ENCODE data around the gene STPG3. TPM values are rescaled to one million over a fixed set of nuclear protein-coding genes. Genes with fewer than 3 reads are reported as not detected.
"Not testable (repeated sequence)": the region's sequence is repeated elsewhere in the genome, so short reads cannot be mapped to it uniquely, and the experiment has no call there.

The STPG3 gene
- total RNA-seq, 6 donors from 2014 or later = 0.23 TPM; not detected in 5

GRCh38 chr9:137240318-137240840 is 10.7 kb upstream of the STPG3 start:
- 1% methylated on average over 19 to 31 of the region's 58 CpGs for WGBS, 2 donors
- TF ChIP-seq EP300 (IDR thresholded peaks at IDR 0.05) (no peak), POLR2AphosphoS5 (IDR thresholded peaks at IDR 0.05) (peak; percentile 18 to 31), CTCF (IDR thresholded peaks at IDR 0.05) (peak in 3 of 6 experiments; percentile 19 to 34 (median 22)), POLR2A (IDR thresholded peaks at IDR 0.05) (peak in 2 of 4 donors; percentile 27 to 49)
- Histone ChIP-seq H3K9me3 (no peaks in the 10 kb centered on the region), H3K4me3 (peak overlapping the region; percentile 60 to 89 (median 80)), H3K4me1 (peaks cover 38 to 82% (median 49%) of the 10 kb centered on the region in 4 donors), H3K36me3 (peaks cover 9 to 23% (median 18%) of the 10 kb centered on the region in 4 donors), H3K27me3 (no peaks in the 10 kb centered on the region), H3K27ac (peak overlapping the region; percentile 92 to 97 (median 96))
- ATAC-seq (ENCODE audit: low FRiP score in 2 of 2) (peak; percentile 67 to 77), DNase-seq (peak; percentile 81 to 96)

GRCh38 chr9:137240841-137241489 is 10.1 kb upstream of the STPG3 start, which contains the start of gene TUBB4B:
TUBB4B (plus strand) TSS chr9:137241287; CDS start chr9:137241361, 74 bp downstream.
- DNase-seq (peak; percentile 99), ATAC-seq (ENCODE audit: low FRiP score in 2 of 2) (peak; percentile 93 to 96)
- Histone ChIP-seq H3K27me3 (no peaks in the 10 kb centered on the region), H3K4me1 (peaks cover 35 to 76% (median 45%) of the 10 kb centered on the region in 4 donors), H3K36me3 (peaks cover 9 to 23% (median 18%) of the 10 kb centered on the region in 4 donors), H3K4me3 (peak within 1 kb of the TSS; percentile 78 to 95 (median 89)), H3K27ac (peak within 1 kb of the TSS; percentile 95 to 99 (median 96)), H3K9me3 (no peaks in the 10 kb centered on the region)
- 0% methylated on average over 14 to 39 of the region's 67 CpGs for WGBS, 2 donors
- TF ChIP-seq POLR2AphosphoS5 (IDR thresholded peaks at IDR 0.05) (peak; percentile 100), POLR2A (IDR thresholded peaks at IDR 0.05) (peak; percentile 94 to 100 (median 99)), EP300 (IDR thresholded peaks at IDR 0.05) (peak in 1 of 4 donors; percentile 92), CTCF (IDR thresholded peaks at IDR 0.05) (peak in 2 of 6 experiments; percentile 27 to 29)

GRCh38 chr9:137241490-137242268 is 9.4 kb upstream of the STPG3 start:
- Histone ChIP-seq H3K36me3 (peaks cover 9 to 23% (median 18%) of the 10 kb centered on the region in 4 donors), H3K27me3 (no peaks in the 10 kb centered on the region), H3K4me1 (peaks cover 28 to 69% (median 38%) of the 10 kb centered on the region in 4 donors), H3K4me3 (peak overlapping the region; percentile 78 to 95 (median 89)), H3K27ac (peak overlapping the region; percentile 83 to 99 (median 93)), H3K9me3 (no peaks in the 10 kb centered on the region)
- ATAC-seq (ENCODE audit: low FRiP score in 2 of 2) (peak in 1 of 2 donors; percentile 31), DNase-seq (peak; percentile 67 to 94)
- TF ChIP-seq CTCF (IDR thresholded peaks at IDR 0.05) (peak in 1 of 6 experiments; percentile 3), POLR2A (IDR thresholded peaks at IDR 0.05) (no peak), EP300 (IDR thresholded peaks at IDR 0.05) (no peak), POLR2AphosphoS5 (IDR thresholded peaks at IDR 0.05) (no peak)
- WGBS, 2 donors = 4 to 9% methylated on average over 15 to 25 of the region's 83 CpGs

GRCh38 chr9:137242269-137243203 is 8.6 kb upstream of the STPG3 start:
- H3K27ac ChIP-seq = peak overlapping the region; percentile 83 to 99 (median 93)
- DNase-seq (peak in 1 of 2 donors; percentile 84), ATAC-seq (ENCODE audit: low FRiP score in 2 of 2) (no peak)
- H3K27me3 ChIP-seq = no peaks in the 10 kb centered on the region
- peak in 1 of 2 donors; percentile 4 for TF ChIP-seq POLR2AphosphoS5 (IDR thresholded peaks at IDR 0.05)
- no peak for TF ChIP-seq POLR2A (IDR thresholded peaks at IDR 0.05)
- peak overlapping the region; percentile 78 to 95 (median 89) for H3K4me3 ChIP-seq
- H3K4me1 ChIP-seq = peaks cover 24 to 64% (median 36%) of the 10 kb centered on the region in 4 donors
- H3K36me3 ChIP-seq = peaks cover 9 to 23% (median 18%) of the 10 kb centered on the region in 4 donors
- 80 to 86% methylated on average over 27 to 36 of the region's 36 CpGs for WGBS, 2 donors
- no peaks in the 10 kb centered on the region for H3K9me3 ChIP-seq

- DNase-seq; H3K27me3 ChIP-seq; H3K9me3 ChIP-seq; ATAC-seq (ENCODE audit: low FRiP score in 2 of 2): not testable (repeated sequence)
- 90 to 95% methylated on average over 16 to 18 of the region's 18 CpGs for WGBS, 2 donors
- H3K4me1 ChIP-seq = peaks cover 24 to 65% (median 36%) of the 10 kb centered on the region in 4 donors
- peak overlapping the region in 1 of 4 donors; percentile 28 for H3K27ac ChIP-seq
- peaks cover 9 to 23% (median 18%) of the 10 kb centered on the region in 4 donors for H3K36me3 ChIP-seq
- peak overlapping the region in 1 of 4 donors; percentile 95 for H3K4me3 ChIP-seq
Observed at GRCh38 chr9:137243266-137243625, 7.8 kb upstream of the STPG3 start.
